NCI-H1930 (cell line): ENCODE results near the gene CHST6.
A peak's percentile ranks its signal among the peaks of the same experiment; 100 is the strongest.
"Not testable (repeated sequence)": the region's sequence is repeated elsewhere in the genome, so short reads cannot be mapped to it uniquely, and the experiment has no call there.

Experiments used
- DNase-seq, 2 experiments: peaks; one replicate each; lab custom pipeline; 2025; lab: John Stamatoyannopoulos, UW

CHST6 gene

GRCh38 chr16:75475420-75475847 is 19.8 kb downstream of the CHST6 start:
- DNase-seq: no peak

- DNase-seq: no peak
These were observed 22.0 kb downstream of the CHST6 start for GRCh38 chr16:75472908-75473877.

- peak in 1 of 2 experiments; percentile 17 for DNase-seq
These were observed 23.3 kb downstream of the CHST6 start for GRCh38 chr16:75471723-75472633.

GRCh38 chr16:75466760-75467159 is 28.5 kb downstream of the CHST6 start:
- no peak for DNase-seq

- DNase-seq: peak; percentile 87 to 94
These were observed 30.9 kb downstream of the CHST6 start, which contains the start of gene TMEM170A for GRCh38 chr16:75464122-75464918. TMEM170A (minus strand) TSS chr16:75464689; CDS start chr16:75464600, 89 bp downstream.

- not testable (repeated sequence) for DNase-seq
These were observed 31.7 kb downstream of the CHST6 start for GRCh38 chr16:75463389-75464121.

- DNase-seq: no peak
These were observed 32.4 kb downstream of the CHST6 start for GRCh38 chr16:75462806-75463205.

- DNase-seq: no peak
These were observed 33.7 kb downstream of the CHST6 start for GRCh38 chr16:75461575-75461974.

GRCh38 chr16:75460446-75460845 is 34.8 kb downstream of the CHST6 start:
- DNase-seq: no peak

GRCh38 chr16:75459691-75460090 is 35.5 kb downstream of the CHST6 start:
- DNase-seq: no peak

- no peak for DNase-seq
These were observed 36.8 kb downstream of the CHST6 start for GRCh38 chr16:75458439-75458838.

GRCh38 chr16:75458029-75458428 is 37.2 kb downstream of the CHST6 start:
- DNase-seq: no peak

- no peak for DNase-seq
These were observed 37.7 kb downstream of the CHST6 start for GRCh38 chr16:75457485-75458021.

- DNase-seq: no peak
These were observed 38.3 kb downstream of the CHST6 start for GRCh38 chr16:75456971-75457370.

- not testable (repeated sequence) for DNase-seq
These were observed 38.8 kb downstream of the CHST6 start for GRCh38 chr16:75456486-75456885.

- DNase-seq: no peak
These were observed 39.6 kb downstream of the CHST6 start for GRCh38 chr16:75455677-75456076.

- DNase-seq: no peak
These were observed 42.6 kb downstream of the CHST6 start for GRCh38 chr16:75452464-75453190.

- no peak for DNase-seq
These were observed 48.8 kb downstream of the CHST6 start for GRCh38 chr16:75446416-75446815.

GRCh38 chr16:75445298-75445697 is 49.9 kb downstream of the CHST6 start:
- DNase-seq: no peak

- no peak for DNase-seq
These were observed 51.9 kb downstream of the CHST6 start for GRCh38 chr16:75443298-75443697.
